Suppressor macrophage treated with lipopolysaccharide for 4 hours (primary cell): Measurements from ENCODE around the gene CERS5.
"Not testable (repeated sequence)": the region's sequence is repeated elsewhere in the genome, so short reads cannot be mapped to it uniquely, and the experiment has no call there.

Experiments used
- DNase-seq: peaks from one replicate; pipeline ENCODE4 v3.0.0-alpha.2; 2020

The CERS5 gene

GRCh38 chr12:50101663-50102062, 65.5 kb downstream of the CERS5 start:
- no peak for DNase-seq

GRCh38 chr12:50100561-50100960, 66.6 kb downstream of the CERS5 start:
- no peak for DNase-seq

DNA sequence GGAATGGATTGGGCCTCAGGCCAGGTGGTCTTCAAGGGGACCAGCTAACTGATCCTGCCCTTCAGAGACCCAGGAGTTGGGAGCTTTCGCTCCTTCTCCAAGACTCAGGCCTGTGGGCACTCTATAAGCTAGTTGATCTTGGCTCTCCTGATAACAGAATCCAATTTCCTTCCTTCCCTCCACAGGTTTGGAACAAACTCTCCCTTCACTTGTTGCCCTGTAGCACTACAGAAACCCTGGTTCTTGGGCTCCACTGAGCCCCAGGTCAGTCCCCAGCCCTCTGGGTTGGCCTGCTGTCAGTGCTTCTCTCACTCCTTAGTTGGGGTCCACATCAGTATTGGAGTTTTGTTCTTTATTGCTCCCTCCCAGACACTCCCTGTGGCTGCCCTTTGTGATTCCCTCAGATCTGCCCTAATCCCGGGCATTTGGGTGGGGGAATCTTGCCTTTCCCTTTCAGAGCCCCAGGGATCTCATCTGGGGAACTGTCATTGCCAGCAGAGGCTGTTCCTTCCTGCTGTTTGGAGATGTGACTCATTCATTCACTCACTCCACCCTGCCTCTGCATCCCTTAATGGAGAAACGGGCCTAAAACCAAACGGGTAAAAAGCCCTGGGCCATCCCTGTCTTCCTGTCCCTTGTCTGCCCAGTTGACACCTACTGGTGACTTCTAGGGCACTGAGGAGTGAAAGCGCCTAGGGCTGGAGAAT, 67.7 kb downstream of the CERS5 start:
- no peak for DNase-seq

GRCh38 chr12:50097952-50098351, 69.2 kb downstream of the CERS5 start:
- no peak for DNase-seq

DNA sequence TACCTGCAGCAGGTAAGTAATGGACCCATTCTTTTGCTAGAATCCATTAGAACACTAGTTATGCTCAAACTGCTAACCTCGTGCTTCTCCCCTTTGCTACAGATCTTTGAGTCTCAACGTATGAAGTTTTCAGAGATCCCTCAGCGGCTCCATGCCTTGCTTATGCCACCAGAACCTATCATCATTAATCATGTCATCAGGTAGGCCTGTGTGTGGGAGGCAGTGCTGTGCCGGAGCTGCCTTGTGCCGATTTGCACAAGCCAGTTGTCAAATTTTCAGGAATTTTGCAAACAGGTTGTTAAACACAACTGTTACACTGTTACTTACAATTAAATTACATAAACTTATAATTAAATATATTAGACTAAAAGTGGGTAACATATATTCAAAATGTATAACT, 76.8 kb downstream of the CERS5 start:
- DNase-seq, result no peak

DNA sequence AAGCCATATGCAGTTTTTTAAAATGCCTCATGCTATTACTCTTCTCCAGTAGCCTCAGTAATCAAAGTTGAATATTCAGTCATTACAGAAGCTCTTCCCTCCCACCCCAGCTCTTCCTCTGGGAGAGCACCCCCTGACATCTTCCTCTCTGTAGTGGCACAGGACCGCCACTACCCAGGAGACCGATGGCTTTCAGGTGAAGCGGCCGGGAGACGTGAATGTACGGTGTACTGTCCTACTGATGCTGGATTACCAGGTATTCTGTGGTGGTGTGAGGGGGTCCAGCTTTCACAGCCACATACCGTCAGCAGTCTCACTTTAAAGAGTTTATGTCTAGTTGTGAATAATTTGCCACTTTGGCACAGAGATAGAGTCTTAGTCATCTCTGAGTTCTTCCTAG, 77.4 kb downstream of the CERS5 start:
- no peak for DNase-seq

GRCh38 chr12:50088577-50089335, 78.4 kb downstream of the CERS5 start:
- peak; percentile 65 for DNase-seq

- no peak for DNase-seq
Measured at GRCh38 chr12:50087995-50088394, 79.2 kb downstream of the CERS5 start.

- DNase-seq, result no peak
Measured at GRCh38 chr12:50087151-50087550, 80.0 kb downstream of the CERS5 start.

DNA sequence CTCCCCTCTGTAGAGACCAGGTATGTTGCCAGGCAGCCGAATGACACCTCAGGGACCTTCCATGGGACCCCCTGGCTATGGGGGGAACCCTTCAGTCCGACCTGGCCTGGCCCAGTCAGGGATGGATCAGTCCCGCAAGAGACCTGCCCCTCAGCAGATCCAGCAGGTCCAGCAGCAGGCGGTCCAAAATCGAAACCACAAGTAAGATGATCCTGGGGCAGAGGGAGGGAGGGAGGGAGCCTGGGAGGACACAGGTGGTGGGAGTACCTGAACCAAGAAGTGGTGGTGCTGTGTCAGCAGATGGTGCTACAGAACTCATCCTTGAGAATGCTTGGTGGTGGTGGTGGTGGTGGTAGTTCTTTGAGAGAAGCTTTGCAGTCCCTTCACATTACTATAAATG, 81.0 kb downstream of the CERS5 start:
- no peak for DNase-seq

GRCh38 chr12:50085615-50086072, 81.5 kb downstream of the CERS5 start:
- no peak for DNase-seq

- peak; percentile 90 for DNase-seq
Measured at GRCh38 chr12:50084775-50085614, 82.2 kb downstream of the CERS5 start, which contains the start of gene SMARCD1. TSS of gene SMARCD1 (plus strand) at chr12:50085342. CDS start at chr12:50085370, 28 bp downstream.

DNA sequence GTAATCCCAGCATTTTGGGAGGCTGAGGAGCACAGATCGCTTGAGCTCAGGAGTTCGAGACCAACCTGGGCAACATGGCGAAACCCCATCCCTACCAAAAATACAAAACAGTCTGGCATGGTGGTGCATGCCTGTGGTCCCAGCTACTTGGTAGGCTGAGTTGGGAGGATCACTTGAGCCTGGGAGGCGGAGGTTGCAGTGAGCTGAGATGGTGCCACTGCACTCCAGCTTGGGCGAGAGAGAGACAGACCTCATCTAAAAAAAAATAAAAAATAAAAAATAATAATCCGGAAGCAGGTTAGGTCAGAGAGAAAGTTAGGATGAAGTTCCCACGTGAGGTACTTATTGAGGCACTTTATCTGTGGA, 82.8 kb downstream of the CERS5 start:
- DNase-seq, result not testable (repeated sequence)

GRCh38 chr12:50083301-50083700, 83.9 kb downstream of the CERS5 start:
- DNase-seq, result no peak

DNA sequence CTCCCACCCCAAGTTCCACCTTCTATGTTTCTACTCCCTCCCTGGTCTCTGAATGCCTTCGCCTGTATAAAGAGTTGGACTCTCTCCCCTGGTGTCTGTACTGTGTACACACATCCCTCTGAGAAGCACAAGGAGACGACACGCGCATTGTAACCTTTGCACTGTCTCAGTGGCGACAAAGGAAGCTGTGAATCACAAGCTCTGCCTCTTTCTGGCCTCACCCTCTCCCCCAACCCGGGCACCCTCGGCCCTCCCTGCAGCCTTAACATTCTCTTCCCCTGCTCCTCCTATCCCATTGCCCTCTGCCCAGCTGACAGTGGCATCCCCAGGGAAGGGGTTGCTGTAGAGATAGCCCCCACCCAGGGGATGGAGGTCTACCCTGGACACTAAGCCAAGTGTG, 84.5 kb downstream of the CERS5 start:
- no peak for DNase-seq

DNA sequence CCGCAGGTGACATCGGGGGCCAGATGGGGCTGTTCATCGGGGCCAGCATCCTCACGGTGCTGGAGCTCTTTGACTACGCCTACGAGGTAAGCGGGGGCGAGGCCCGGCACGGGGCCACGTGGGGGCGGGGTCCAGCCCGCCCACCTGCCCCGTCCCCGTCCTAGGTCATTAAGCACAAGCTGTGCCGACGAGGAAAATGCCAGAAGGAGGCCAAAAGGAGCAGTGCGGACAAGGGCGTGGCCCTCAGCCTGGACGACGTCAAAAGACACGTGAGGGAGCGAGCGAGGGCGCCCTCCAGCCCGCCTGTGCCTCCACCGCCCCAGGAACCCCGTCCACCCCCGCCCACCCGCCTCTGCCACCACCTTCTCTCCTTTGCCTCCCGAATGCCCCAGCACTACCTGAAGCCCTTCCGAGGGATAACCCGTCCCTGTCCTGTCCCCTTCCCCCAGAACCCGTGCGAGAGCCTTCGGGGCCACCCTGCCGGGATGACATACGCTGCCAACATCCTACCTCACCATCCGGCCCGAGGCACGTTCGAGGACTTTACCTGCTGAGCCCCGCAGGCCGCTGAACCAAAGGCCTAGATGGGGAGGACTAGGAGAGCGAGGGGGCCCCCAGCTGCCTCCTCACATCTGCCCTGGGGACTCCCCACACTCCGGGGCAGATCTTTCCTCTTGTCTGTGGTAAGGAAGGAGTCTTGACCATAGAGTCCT, 85.9 kb downstream of the CERS5 start:
- no peak for DNase-seq

DNA sequence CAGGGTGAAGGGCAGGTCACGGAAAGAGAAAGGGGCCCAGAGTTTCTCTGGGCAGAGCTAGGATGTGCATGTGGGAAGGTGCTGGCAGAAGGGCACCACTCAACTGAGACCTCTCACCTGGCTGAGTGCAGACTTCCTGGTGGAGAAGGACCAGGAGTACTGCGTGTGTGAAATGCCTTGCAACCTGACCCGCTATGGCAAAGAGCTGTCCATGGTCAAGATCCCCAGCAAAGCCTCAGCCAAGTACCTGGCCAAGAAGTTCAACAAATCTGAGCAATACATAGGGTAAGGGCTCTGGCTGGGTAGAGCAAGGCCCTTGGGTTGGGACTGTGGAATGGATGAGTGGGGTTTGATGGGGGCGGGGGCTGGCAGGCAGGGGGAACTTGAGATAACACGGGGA, 87.4 kb downstream of the CERS5 start:
- DNase-seq, result no peak
